ENCODE data around the gene BDKRB2. TPM values are rescaled to one million over a fixed set of nuclear protein-coding genes. Genes with fewer than 3 reads are reported as not detected.

Gene BDKRB2
- total RNA-seq, 2 donors from 2014 or later = 11.3 to 23.3 TPM

DNA sequence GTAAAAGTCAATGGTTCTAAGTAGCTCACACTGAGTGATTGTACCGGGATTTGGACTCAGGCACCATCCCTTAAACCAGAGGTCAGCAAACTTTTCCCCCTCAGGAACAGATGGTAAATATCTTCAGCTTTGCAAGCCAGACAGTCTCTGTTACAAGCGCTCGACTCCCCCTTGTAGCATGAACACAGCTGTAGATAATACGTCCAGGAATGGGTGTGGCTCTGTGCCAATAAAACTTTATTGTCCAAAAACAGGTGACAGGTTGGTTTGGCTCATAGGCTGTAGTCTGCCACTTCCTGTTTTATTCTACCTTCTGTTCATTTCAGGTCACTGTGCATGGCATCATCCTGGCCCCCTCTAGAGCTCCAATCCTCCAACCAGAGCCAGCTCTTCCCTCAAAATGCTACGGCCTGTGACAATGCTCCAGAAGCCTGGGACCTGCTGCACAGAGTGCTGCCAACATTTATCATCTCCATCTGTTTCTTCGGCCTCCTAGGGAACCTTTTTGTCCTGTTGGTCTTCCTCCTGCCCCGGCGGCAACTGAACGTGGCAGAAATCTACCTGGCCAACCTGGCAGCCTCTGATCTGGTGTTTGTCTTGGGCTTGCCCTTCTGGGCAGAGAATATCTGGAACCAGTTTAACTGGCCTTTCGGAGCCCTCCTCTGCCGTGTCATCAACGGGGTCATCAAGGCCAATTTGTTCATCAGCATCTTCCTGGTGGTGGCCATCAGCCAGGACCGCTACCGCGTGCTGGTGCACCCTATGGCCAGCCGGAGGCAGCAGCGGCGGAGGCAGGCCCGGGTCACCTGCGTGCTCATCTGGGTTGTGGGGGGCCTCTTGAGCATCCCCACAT, 58.9 kb downstream of the BDKRB2 start:
- H3K36me3 ChIP-seq = no peaks in the 10 kb centered on the region
- H3K9ac ChIP-seq (ENCODE audit: low read depth in 2 of 2, low read length in 2 of 2) = peak overlapping the region in 1 of 2 donors; percentile 41
- TF ChIP-seq, protein P1, sequence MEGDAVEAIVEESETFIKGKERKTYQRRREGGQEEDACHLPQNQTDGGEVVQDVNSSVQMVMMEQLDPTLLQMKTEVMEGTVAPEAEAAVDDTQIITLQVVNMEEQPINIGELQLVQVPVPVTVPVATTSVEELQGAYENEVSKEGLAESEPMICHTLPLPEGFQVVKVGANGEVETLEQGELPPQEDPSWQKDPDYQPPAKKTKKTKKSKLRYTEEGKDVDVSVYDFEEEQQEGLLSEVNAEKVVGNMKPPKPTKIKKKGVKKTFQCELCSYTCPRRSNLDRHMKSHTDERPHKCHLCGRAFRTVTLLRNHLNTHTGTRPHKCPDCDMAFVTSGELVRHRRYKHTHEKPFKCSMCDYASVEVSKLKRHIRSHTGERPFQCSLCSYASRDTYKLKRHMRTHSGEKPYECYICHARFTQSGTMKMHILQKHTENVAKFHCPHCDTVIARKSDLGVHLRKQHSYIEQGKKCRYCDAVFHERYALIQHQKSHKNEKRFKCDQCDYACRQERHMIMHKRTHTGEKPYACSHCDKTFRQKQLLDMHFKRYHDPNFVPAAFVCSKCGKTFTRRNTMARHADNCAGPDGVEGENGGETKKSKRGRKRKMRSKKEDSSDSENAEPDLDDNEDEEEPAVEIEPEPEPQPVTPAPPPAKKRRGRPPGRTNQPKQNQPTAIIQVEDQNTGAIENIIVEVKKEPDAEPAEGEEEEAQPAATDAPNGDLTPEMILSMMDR (IDR thresholded peaks at IDR 0.05) = no peak
- H3K4me3 ChIP-seq = no peak overlapping the region
- H3K9me3 ChIP-seq = no peaks in the 10 kb centered on the region
- intact Hi-C loops (cut with DNase I) = no loop called here
- peak; percentile 67 for DNase-seq
- H3K4me1 ChIP-seq = no peaks in the 10 kb centered on the region
- H3K27ac ChIP-seq = peak overlapping the region; percentile 58
- H3K27me3 ChIP-seq = no peaks in the 10 kb centered on the region

DNA sequence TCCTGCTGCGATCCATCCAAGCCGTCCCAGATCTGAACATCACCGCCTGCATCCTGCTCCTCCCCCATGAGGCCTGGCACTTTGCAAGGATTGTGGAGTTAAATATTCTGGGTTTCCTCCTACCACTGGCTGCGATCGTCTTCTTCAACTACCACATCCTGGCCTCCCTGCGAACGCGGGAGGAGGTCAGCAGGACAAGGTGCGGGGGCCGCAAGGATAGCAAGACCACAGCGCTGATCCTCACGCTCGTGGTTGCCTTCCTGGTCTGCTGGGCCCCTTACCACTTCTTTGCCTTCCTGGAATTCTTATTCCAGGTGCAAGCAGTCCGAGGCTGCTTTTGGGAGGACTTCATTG, 59.5 kb downstream of the BDKRB2 start:
- H3K4me1 ChIP-seq = no peaks in the 10 kb centered on the region
- H3K27me3 ChIP-seq = no peaks in the 10 kb centered on the region
- no peak overlapping the region for H3K27ac ChIP-seq
- intact Hi-C loops (cut with DNase I) = no loop called here
- no peaks in the 10 kb centered on the region for H3K9me3 ChIP-seq
- no peaks in the 10 kb centered on the region for H3K36me3 ChIP-seq
- TF ChIP-seq, protein P1 (IDR thresholded peaks at IDR 0.05) = no peak
- no peak overlapping the region for H3K4me3 ChIP-seq
- DNase-seq = no peak
- no peak overlapping the region for H3K9ac ChIP-seq (ENCODE audit: low read depth in 2 of 2, low read length in 2 of 2)

DNA sequence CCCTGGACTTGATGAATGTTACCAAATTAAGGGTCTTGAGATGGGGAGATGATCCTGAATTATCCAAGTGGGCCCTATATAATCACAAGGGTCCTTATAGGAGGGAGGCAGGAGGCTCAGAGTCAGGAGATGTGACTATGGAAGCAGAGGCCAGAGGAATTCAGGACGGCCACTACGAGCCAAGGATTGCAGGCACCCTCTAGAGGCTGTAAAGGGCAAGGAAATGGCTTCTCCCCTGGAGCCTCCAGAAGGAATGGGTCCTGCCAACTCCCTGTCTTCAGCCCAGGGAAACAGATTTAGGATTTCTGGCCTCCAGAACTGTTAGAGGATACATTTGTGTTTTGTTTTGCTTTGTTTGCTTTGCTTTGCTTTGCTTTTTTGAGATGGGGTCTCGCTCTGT, 60.2 kb downstream of the BDKRB2 start:
- no peak for DNase-seq

DNA sequence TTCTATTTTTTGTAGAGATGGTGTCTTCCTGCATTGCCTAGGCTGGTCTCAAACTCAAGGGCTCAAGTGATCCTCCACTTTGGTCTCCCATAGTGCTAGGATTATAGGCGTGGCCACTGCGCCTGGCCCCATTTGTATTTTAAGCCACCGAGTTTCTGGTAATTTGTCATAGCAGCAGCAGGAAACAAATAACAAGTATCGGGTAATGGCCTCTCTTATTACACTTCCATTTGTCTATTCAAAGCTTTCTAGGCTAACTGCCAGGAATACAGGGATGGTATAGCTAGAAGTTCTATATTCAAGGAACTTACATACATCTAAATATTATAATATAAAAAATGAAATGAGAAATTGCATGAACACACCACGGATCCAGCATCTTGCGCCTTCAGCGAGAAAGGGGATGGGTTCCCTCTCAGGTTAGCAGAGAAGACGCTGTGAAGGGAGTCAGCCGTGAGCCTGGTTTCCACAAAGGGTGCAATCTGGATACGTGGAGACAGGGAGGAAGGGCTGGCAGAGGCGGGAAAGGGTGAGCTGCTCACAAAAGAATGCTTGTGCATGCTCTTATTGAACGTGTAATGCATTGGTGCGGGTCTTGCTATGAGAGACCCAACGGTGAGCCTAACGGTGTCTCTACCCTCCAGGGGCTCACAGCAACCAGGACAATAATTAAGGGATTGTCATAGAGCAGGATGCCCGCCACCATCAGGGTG, 60.9 kb downstream of the BDKRB2 start:
- TF ChIP-seq, protein P1 (IDR thresholded peaks at IDR 0.05) = no peak
- Histone ChIP-seq H3K4me1 (no peaks in the 10 kb centered on the region), H3K27me3 (no peaks in the 10 kb centered on the region), H3K27ac (no peak overlapping the region), H3K36me3 (no peaks in the 10 kb centered on the region), H3K9me3 (no peaks in the 10 kb centered on the region), H3K9ac (ENCODE audit: low read depth in 2 of 2, low read length in 2 of 2) (no peak overlapping the region), H3K4me3 (no peak overlapping the region)
- intact Hi-C loops (cut with DNase I) = no loop called here
- no peak for DNase-seq

More for the DNA sequence above, 60.2 kb downstream of the BDKRB2 start:
- H3K4me3 ChIP-seq = no peak overlapping the region
- TF ChIP-seq, protein P1 (IDR thresholded peaks at IDR 0.05) = peak; percentile 19
- intact Hi-C loops (cut with DNase I) = no loop called here
- H3K27ac ChIP-seq = no peak overlapping the region
- no peaks in the 10 kb centered on the region for H3K4me1 ChIP-seq
- no peak overlapping the region for H3K9ac ChIP-seq (ENCODE audit: low read depth in 2 of 2, low read length in 2 of 2)
- no peaks in the 10 kb centered on the region for H3K27me3 ChIP-seq
- H3K36me3 ChIP-seq = no peaks in the 10 kb centered on the region
- H3K9me3 ChIP-seq = no peaks in the 10 kb centered on the region

DNA sequence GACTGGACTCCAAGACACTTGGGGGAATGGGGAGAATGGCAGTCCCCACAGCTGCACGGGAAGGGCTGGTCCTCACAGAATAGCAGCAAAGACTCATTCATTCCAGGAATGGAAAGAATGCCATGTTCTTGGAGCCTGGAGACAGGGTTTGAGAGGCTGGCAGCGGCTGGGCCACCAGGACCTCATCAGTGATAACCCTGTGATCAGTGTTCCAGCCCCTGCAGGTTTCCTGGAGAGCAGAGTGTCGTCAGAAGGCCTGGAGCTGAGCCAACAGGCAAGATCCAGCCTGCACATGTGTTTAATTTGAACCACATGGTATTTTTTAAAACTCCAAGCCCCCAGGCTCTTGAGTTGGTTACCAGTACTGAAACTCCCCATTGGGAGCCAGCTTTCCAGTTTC, 62.7 kb downstream of the BDKRB2 start:
- intact Hi-C loops (cut with DNase I) = no loop called here
- no peaks in the 10 kb centered on the region for H3K4me1 ChIP-seq
- TF ChIP-seq, protein P1 (IDR thresholded peaks at IDR 0.05) = no peak

More for the DNA sequence above, 62.7 kb downstream of the BDKRB2 start:
- Histone ChIP-seq H3K9me3 (no peaks in the 10 kb centered on the region), H3K27ac (no peak overlapping the region), H3K27me3 (no peaks in the 10 kb centered on the region), H3K9ac (ENCODE audit: low read depth in 2 of 2, low read length in 2 of 2) (no peak overlapping the region), H3K36me3 (no peaks in the 10 kb centered on the region), H3K4me3 (no peak overlapping the region)
- DNase-seq = no peak
